RWPE2 (cell line): ENCODE measurements around the gene CTBP2.

Source experiments
- ATAC-seq: fragments of 200-7000 bp; cut with Tn5 transposase; 3 replicates; pipeline ENCODE4 v1.9.1; 2021; ENCODE audit warnings: low read depth
- DNase-seq: peaks from one replicate; pipeline ENCODE4 v3.0.0-alpha.2; 2020; ENCODE audit warnings: low spot score
- H3K27ac ChIP-seq: fragments of 450-650 bp; 2 replicates; pipeline ENCODE4 v1.5.1; 2017; ENCODE audit warnings: mild to moderate bottlenecking; ENCODE audit not compliant: poor library complexity, severe bottlenecking
- H3K27me3 ChIP-seq: fragments of 250-450 bp; sonication (Bioruptor Pico); 2 replicates; pipeline ENCODE4 v1.5.1; 2021; ENCODE audit warnings: mild to moderate bottlenecking, moderate library complexity; ENCODE audit not compliant: insufficient read depth, poor library complexity, severe bottlenecking
- H3K36me3 ChIP-seq: fragments of 250-450 bp; sonication (Bioruptor Pico); 2 replicates; pipeline ENCODE4 v1.5.1; 2020; ENCODE audit warnings: low read depth, mild to moderate bottlenecking, moderate library complexity
- H3K4me1 ChIP-seq: fragments of 250-450 bp; sonication (Bioruptor Pico); 2 replicates; pipeline ENCODE4 v1.5.1; 2021; ENCODE audit warnings: mild to moderate bottlenecking, moderate library complexity; ENCODE audit not compliant: insufficient read depth, poor library complexity, severe bottlenecking
- H3K4me3 ChIP-seq: fragments of 250-450 bp; sonication (Bioruptor Pico); 2 replicates; pipeline ENCODE4 v1.5.1; 2021; ENCODE audit warnings: mild to moderate bottlenecking, moderate library complexity; ENCODE audit not compliant: severe bottlenecking
- H3K9me3 ChIP-seq: fragments of 250-450 bp; sonication (Bioruptor Pico); 2 replicates; pipeline ENCODE4 v1.5.1; 2021; ENCODE audit warnings: mild to moderate bottlenecking, moderate library complexity; ENCODE audit not compliant: severe bottlenecking
- CTCF ChIP-seq: fragments of 450-650 bp; IDR thresholded peaks from one replicate; pipeline ENCODE4 v1.5.1; 2017; ENCODE audit warnings: mild to moderate bottlenecking, moderate library complexity; ENCODE audit not compliant: poor library complexity, severe bottlenecking

Gene CTBP2

DNA sequence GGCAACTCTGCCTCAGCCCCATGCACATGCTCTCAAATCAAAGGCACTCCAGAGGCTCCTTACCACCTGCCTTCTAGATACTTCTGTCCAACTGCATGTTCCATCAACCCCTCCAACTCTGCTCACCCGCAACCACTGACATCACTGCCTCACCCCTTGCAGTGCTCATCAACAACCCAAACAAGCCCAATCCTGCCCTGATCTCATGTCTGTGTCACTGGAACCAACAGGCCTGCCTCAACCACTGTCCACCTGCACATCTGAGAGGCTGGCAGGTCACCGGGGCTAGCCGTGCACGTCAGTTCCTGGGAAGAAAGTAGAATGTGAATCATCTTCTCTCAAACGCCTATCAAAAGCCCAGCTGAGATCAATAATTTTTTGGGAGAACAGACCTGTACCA, 33.3 kb downstream of the CTBP2 start:
- Histone ChIP-seq H3K27me3 (no peaks in the 10 kb centered on the region), H3K4me1 (peaks cover 65% of the 10 kb centered on the region), H3K27ac (peak overlapping the region; percentile 94), H3K4me3 (no peak overlapping the region), H3K9me3 (no peaks in the 10 kb centered on the region), H3K36me3 (peaks cover 64% of the 10 kb centered on the region)
- DNase-seq, result no peak
- TF ChIP-seq CTCF, result no peak
- no peak for ATAC-seq

DNA sequence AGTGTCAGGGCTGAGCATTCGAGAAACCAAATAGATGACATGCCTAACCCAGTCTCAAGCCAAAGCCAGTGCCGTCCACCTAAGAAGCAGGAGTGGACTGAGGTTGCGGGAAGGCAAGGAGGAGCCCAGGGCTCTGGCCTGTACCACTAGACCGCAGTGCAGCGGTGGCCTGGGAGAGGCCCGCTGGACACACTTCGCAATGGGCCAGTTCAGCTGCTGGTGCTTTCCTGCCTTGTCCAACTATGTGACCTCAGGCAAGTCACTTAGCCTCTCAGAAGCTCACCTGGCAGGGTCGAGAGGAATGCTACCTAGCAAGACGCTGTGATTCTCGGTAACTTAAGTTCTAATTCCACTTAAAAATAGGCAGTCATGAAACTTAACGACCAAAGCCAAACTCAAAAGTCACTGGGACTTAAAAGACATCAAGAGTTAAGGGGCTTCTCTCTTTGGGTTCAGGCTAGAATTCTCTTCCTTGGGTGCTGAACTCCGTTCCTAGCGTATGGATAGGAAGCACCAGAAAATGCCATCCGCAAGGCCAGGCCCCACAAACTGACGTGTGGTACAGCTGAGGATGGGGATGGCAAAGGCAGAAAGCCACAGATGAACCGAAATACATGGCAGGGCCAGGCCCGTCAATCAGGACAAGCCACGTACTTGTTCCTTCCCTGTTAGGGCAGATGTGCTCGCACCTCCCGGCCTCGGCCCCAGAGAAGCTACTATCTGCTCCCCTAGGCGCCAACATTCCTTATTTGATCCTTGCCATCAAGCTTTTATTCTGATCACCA, 34.2 kb downstream of the CTBP2 start:
- H3K27ac ChIP-seq, result peak overlapping the region; percentile 94
- no peak for TF ChIP-seq CTCF
- H3K9me3 ChIP-seq, result no peaks in the 10 kb centered on the region
- peaks cover 64% of the 10 kb centered on the region for H3K36me3 ChIP-seq
- no peak overlapping the region for H3K4me3 ChIP-seq
- peaks cover 74% of the 10 kb centered on the region for H3K4me1 ChIP-seq
- no peaks in the 10 kb centered on the region for H3K27me3 ChIP-seq
- ATAC-seq (no peak), DNase-seq (peak; percentile 23)

DNA sequence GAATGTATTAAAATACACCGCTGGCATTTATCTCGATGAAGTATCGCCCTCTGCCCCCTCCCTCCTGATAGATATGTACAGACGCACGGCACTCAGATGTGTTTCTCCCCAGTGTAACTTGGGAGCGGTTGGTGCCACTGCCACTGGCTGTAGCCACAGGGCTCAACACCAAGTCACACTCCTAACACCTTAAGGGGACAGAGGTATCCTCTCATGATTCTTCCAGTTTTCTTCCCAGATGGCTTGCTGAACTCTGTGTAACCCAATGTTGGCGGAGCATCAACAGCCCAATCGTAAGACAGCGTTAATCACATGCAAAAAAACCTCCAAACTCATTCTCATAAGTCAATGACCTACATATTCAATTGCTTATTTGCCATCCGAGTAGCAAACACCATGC, 35.5 kb downstream of the CTBP2 start:
- Histone ChIP-seq H3K27me3 (no peaks in the 10 kb centered on the region), H3K4me3 (no peak overlapping the region), H3K4me1 (peaks cover 84% of the 10 kb centered on the region), H3K9me3 (no peaks in the 10 kb centered on the region), H3K27ac (peak overlapping the region; percentile 94), H3K36me3 (peaks cover 62% of the 10 kb centered on the region)
- DNase-seq, result no peak
- no peak for ATAC-seq
- no peak for TF ChIP-seq CTCF

GRCh38 chr10:125124115-125124487, 36.3 kb downstream of the CTBP2 start:
- Histone ChIP-seq H3K4me3 (no peak overlapping the region), H3K27ac (peak overlapping the region; percentile 94), H3K27me3 (no peaks in the 10 kb centered on the region), H3K9me3 (no peaks in the 10 kb centered on the region), H3K4me1 (peaks cover 80% of the 10 kb centered on the region), H3K36me3 (peaks cover 62% of the 10 kb centered on the region)
- no peak for TF ChIP-seq CTCF
- peak; percentile 1 for ATAC-seq
- no peak for DNase-seq

- Histone ChIP-seq H3K27ac (peak overlapping the region; percentile 94), H3K4me3 (no peak overlapping the region), H3K36me3 (peaks cover 61% of the 10 kb centered on the region), H3K27me3 (no peaks in the 10 kb centered on the region), H3K4me1 (peaks cover 78% of the 10 kb centered on the region), H3K9me3 (no peaks in the 10 kb centered on the region)
- ATAC-seq (peak; percentile 93), DNase-seq (peak; percentile 98)
- TF ChIP-seq CTCF, result no peak
Observed at GRCh38 chr10:125123476-125124114, 36.8 kb downstream of the CTBP2 start.
